HepG2 (cell line): ENCODE results near the gene ARL5C. TPM values are rescaled to one million over a fixed set of nuclear protein-coding genes. Genes with fewer than 3 reads are reported as not detected.

Source experiments
- ARHGAP35 ChIP-seq: sonication (generic); formaldehyde crosslinking; IDR thresholded peaks from 2 replicates; pipeline ENCODE4 v1.9.0; 2022; ENCODE audit warnings: mild to moderate bottlenecking, inconsistent platforms, moderate library complexity, missing genetic modification reagents, borderline replicate concordance
- E2F1 ChIP-seq: sonication (generic); formaldehyde crosslinking; IDR thresholded peaks from 2 replicates; pipeline ENCODE4 v1.5.0; 2020; ENCODE audit warnings: missing genetic modification reagents
- EED ChIP-seq: sonication (generic); formaldehyde crosslinking; IDR thresholded peaks from 2 replicates; pipeline ENCODE4 v1.5.0; 2020; ENCODE audit warnings: mild to moderate bottlenecking, missing genetic modification reagents
- FUBP1 ChIP-seq: sonication (generic); formaldehyde crosslinking; IDR thresholded peaks from 2 replicates; pipeline ENCODE4 v1.5.1; 2020; ENCODE audit warnings: missing genetic modification reagents, mild to moderate bottlenecking, borderline replicate concordance
- GLMP ChIP-seq: sonication (generic); formaldehyde crosslinking; IDR thresholded peaks from 2 replicates; pipeline ENCODE4 v1.9.0; 2021; ENCODE audit warnings: missing genetic modification reagents, mild to moderate bottlenecking, borderline replicate concordance
- HINFP ChIP-seq: sonication (generic); formaldehyde crosslinking; IDR thresholded peaks from 2 replicates; pipeline ENCODE4 v1.4.0; 2020; ENCODE audit warnings: low read depth, mild to moderate bottlenecking, missing genetic modification reagents
- KLF12 ChIP-seq: sonication (generic); formaldehyde crosslinking; IDR thresholded peaks from 2 replicates; pipeline ENCODE4 v1.4.0; 2020; ENCODE audit warnings: missing genetic modification reagents, borderline replicate concordance
- KLF9 ChIP-seq: IDR thresholded peaks from 2 replicates; pipeline ENCODE4 v1.6.1; 2016; ENCODE audit warnings: low read depth
- TFDP2 ChIP-seq: sonication (generic); formaldehyde crosslinking; IDR thresholded peaks from 2 replicates; pipeline ENCODE4 v1.4.0; 2020; ENCODE audit warnings: missing genetic modification reagents
- ZBTB39 ChIP-seq: sonication (generic); formaldehyde crosslinking; IDR thresholded peaks from 2 replicates; pipeline ENCODE4 v1.5.0; 2020; ENCODE audit warnings: missing genetic modification reagents
- ZNF180 ChIP-seq: sonication (generic); formaldehyde crosslinking; IDR thresholded peaks from 2 replicates; pipeline ENCODE4 v1.4.0; 2020; ENCODE audit warnings: low read depth, missing genetic modification reagents, borderline replicate concordance
- ZNF569 ChIP-seq: sonication (generic); formaldehyde crosslinking; IDR thresholded peaks from 2 replicates; pipeline ENCODE4 v1.5.0; 2020; ENCODE audit warnings: mild to moderate bottlenecking, missing genetic modification reagents, moderate library complexity, borderline replicate concordance
- ZNF644 ChIP-seq: IDR thresholded peaks from 2 replicates; pipeline ENCODE4 v1.6.1; 2016; ENCODE audit warnings: low read depth
- ZNF709 ChIP-seq: sonication (generic); formaldehyde crosslinking; IDR thresholded peaks from 2 replicates; pipeline ENCODE4 v1.5.0; 2020; ENCODE audit warnings: mild to moderate bottlenecking, missing genetic modification reagents
- ZNF800 ChIP-seq: sonication (generic); formaldehyde crosslinking; IDR thresholded peaks from 2 replicates; pipeline ENCODE4 v1.4.0; 2020; ENCODE audit warnings: missing genetic modification reagents
- ZNF83 ChIP-seq: sonication (generic); formaldehyde crosslinking; IDR thresholded peaks from 2 replicates; pipeline ENCODE4 v1.4.0; 2020; ENCODE audit warnings: missing genetic modification reagents, mild to moderate bottlenecking, borderline replicate concordance
- polyA plus RNA-seq, 8 experiments: library from polyadenylated mRNA; depleted of rRNA in 3 of 8; stranded (reverse) in 7 of 8; unstranded in 1 of 8; fragments of >200 nt; fragmentation: Illumina TruSeq in 4 of 8; extraction: Trizol in 4 of 8; gene quantifications; 2 replicates each; pipeline versions ENCODE4 v1.2.1 to v1.2.3, GENCODE V29; 2011 to 2016; ENCODE audit warnings: low read depth in 4 of 8, missing spikeins in 1 of 8, mixed read lengths in 1 of 8; ENCODE audit not compliant: insufficient read depth in 1 of 8
- total RNA-seq, 5 experiments: library from RNA; depleted of rRNA; stranded (reverse); fragments of >200 nt; fragmentation: Illumina TruSeq; extraction: Trizol; gene quantifications; 2 replicates each; pipeline ENCODE4 v1.2.3, GENCODE V29; 2016; ENCODE audit warnings: low read depth in 1 of 5

Gene ARL5C
- total and polyA plus RNA-seq, 2 of the 13 experiments (the other 11 are each of a cell fraction or from before 2014, with no cell fraction given) = not detected

- TF ChIP-seq ZBTB39 (CRISPR knock-in tag) (0 out of 2 replicates have a peak, but pooled peaks have one; percentile 38), ZNF83 (CRISPR knock-in tag) (0 out of 2 replicates have a peak, but pooled peaks have one; percentile 49), HINFP (peak; percentile 83), ZNF800 (CRISPR knock-in tag) (no peak; the same call in 1 of the 2 replicates), KLF9 (CRISPR knock-in tag) (no peak; the same call in 1 of the 2 replicates), ZNF569 (CRISPR knock-in tag) (no peak; the same call in 1 of the 2 replicates), ZNF180 (peak; percentile 14; the same call in 1 of the 2 replicates), TFDP2 (CRISPR knock-in tag) (no peak), E2F1 (CRISPR knock-in tag) (0 out of 2 replicates have a peak, but pooled peaks have one; percentile 31), EED (CRISPR knock-in tag) (peak; percentile 94), KLF12 (peak; percentile 78), ZNF644 (CRISPR knock-in tag) (no peak), FUBP1 (CRISPR knock-in tag) (no peak), ZNF709 (CRISPR knock-in tag) (peak; percentile 93), GLMP (CRISPR knock-in tag) (no peak), ARHGAP35 (peak; percentile 81; the same call in 1 of the 2 replicates)
Measured at GRCh38 chr17:39200070-39200879, 34.3 kb upstream of the ARL5C start, which contains the start of gene RPL19 (continued).
